ENCODE results near the gene WDR86.

WDR86 gene

DNA sequence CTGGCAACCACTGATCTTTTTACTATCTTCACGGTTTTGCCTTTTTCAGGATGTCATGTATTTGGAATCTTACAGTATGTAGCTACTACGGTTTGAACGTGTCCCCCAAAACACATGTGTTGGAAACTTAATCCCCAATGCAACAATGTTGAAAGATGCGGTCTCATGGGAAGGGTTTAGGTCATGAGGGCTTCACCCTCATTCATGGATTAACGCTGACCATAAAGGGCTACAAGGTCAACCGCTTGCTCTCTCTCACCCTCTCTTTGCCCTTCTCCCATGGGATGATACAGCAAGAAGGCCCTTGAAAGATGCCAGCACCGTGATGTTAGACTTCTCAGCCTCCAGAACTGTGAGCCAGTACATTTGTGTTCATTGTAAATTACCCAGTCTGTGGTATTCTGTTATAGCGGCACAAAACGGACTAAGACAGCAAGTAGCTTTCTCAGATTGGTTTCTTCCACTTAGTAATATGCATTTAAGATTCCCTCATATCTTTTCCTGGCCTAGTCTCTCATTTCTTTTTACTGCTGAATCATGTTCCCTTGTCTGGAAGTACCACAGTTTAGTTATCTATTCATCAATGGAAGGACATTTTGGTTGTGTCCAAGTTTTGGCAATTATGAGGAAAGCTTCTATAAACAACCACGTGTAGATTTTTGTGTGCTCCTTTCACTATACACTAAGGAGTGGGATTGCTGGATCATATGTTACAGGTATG lies 33.1 kb upstream of the WDR86 start:
- TF ChIP-seq POLR2A (IDR thresholded peaks at IDR 0.05; ENCODE audit: low read depth, low read length) (no peak), TAF1 (IDR thresholded peaks at IDR 0.05; ENCODE audit: low read depth, low read length) (no peak), PAX5 (IDR thresholded peaks at IDR 0.05; ENCODE audit: insufficient read depth, low read length, severe bottlenecking) (no peak), POU2F2 (IDR thresholded peaks at IDR 0.05; ENCODE audit: low read depth, low read length) (no peak), SPI1 (IDR thresholded peaks at IDR 0.05; ENCODE audit: low read depth, low read length) (no peak), POLR2AphosphoS5 (IDR thresholded peaks at IDR 0.05; ENCODE audit: low read depth, low read length) (no peak)
- DNase-seq (ENCODE audit: insufficient read length, low spot score): no peak
- FAIRE-seq: no peak

- DNase-seq (ENCODE audit: insufficient read length, low spot score) (no peak), FAIRE-seq (no peak)
- TF ChIP-seq SPI1 (IDR thresholded peaks at IDR 0.05; ENCODE audit: low read depth, low read length) (no peak), PAX5 (IDR thresholded peaks at IDR 0.05; ENCODE audit: insufficient read depth, low read length, severe bottlenecking) (no peak), POLR2AphosphoS5 (IDR thresholded peaks at IDR 0.05; ENCODE audit: low read depth, low read length) (no peak), POLR2A (IDR thresholded peaks at IDR 0.05; ENCODE audit: low read depth, low read length) (no peak), TAF1 (IDR thresholded peaks at IDR 0.05; ENCODE audit: low read depth, low read length) (no peak), POU2F2 (IDR thresholded peaks at IDR 0.05; ENCODE audit: low read depth, low read length) (no peak)
These were observed 31.1 kb upstream of the WDR86 start for GRCh38 chr7:151440799-151441445.

DNA sequence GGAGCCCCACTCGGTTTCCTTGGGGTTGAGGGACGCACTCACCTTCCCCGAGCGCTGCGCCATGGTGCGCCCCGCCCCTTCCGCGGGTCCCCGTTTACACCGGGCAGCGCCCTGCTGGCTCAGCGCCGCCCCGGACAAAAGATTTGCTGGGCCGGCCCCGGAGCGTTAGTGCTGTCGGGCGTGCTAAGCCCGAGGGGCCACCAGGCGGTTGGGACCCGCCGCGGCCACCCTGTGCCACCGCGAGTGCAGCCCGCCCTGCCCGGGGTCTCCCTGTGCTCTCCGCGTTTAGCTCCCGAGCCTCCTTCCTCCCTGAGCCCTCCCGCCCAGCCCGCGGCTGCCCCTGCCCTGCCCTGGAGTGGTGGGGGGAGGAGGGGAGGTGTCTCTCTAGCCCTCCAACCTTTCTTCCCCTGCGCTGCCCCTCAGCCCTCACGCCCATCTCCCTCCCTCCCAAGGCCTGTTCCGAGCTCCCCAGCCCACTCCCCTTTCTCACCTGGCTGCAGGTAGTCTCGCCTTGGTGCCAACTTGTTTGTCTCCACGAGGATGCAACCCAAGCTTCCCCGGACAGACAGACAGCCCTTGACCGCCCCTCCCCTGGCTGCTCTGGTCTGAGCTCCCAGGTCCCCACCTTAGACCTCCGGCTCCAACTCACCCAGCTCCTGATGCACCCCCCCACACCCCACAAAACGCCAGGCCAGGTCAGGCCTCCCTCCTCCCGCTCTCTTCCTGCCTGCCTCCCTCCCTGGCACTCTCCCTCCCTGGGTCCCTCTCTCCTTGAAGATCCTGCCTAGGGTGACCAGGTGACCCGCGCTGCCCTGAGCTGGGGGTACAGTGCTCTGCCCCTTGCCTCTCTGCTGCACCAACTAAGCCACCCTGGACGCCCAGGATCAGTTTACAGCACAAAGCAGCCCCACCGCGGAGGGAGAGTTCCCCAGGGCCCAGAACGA lies 30.3 kb upstream of the WDR86 start, which contains the start of gene CRYGN:
CRYGN (minus strand) TSS at position 287 of the 944 bp plus-strand sequence; CDS start at position 63, 224 bp downstream.
- no peak for TF ChIP-seq TAF1 (IDR thresholded peaks at IDR 0.05; ENCODE audit: low read depth, low read length)
- TF ChIP-seq PAX5 (IDR thresholded peaks at IDR 0.05; ENCODE audit: insufficient read depth, low read length, severe bottlenecking): no peak
- TF ChIP-seq SPI1 (IDR thresholded peaks at IDR 0.05; ENCODE audit: low read depth, low read length): no peak
- TF ChIP-seq POLR2AphosphoS5 (IDR thresholded peaks at IDR 0.05; ENCODE audit: low read depth, low read length): no peak
- no peak for TF ChIP-seq POLR2A (IDR thresholded peaks at IDR 0.05; ENCODE audit: low read depth, low read length)
- TF ChIP-seq POU2F2 (IDR thresholded peaks at IDR 0.05; ENCODE audit: low read depth, low read length): no peak
- no peak for DNase-seq (ENCODE audit: insufficient read length, low spot score)
- FAIRE-seq: no peak

- DNase-seq (ENCODE audit: insufficient read length, low spot score) (no peak), FAIRE-seq (no peak)
- no peak for TF ChIP-seq PAX5 (IDR thresholded peaks at IDR 0.05; ENCODE audit: insufficient read depth, low read length, severe bottlenecking)
These were observed 29.2 kb upstream of the WDR86 start for GRCh38 chr7:151438864-151439601.

- FAIRE-seq (no peak), DNase-seq (ENCODE audit: insufficient read length, low spot score) (no peak)
- no peak for TF ChIP-seq POU2F2 (IDR thresholded peaks at IDR 0.05; ENCODE audit: low read depth, low read length)
These were observed 28.2 kb upstream of the WDR86 start for GRCh38 chr7:151437866-151438516.

GRCh38 chr7:151437159-151437553 lies 27.3 kb upstream of the WDR86 start:
- TF ChIP-seq POLR2A (IDR thresholded peaks at IDR 0.05; ENCODE audit: low read depth, low read length) (no peak), POU2F2 (IDR thresholded peaks at IDR 0.05; ENCODE audit: low read depth, low read length) (no peak), SPI1 (IDR thresholded peaks at IDR 0.05; ENCODE audit: low read depth, low read length) (no peak), TAF1 (IDR thresholded peaks at IDR 0.05; ENCODE audit: low read depth, low read length) (no peak), POLR2AphosphoS5 (IDR thresholded peaks at IDR 0.05; ENCODE audit: low read depth, low read length) (no peak), PAX5 (IDR thresholded peaks at IDR 0.05; ENCODE audit: insufficient read depth, low read length, severe bottlenecking) (no peak)
- no peak for DNase-seq (ENCODE audit: insufficient read length, low spot score)
- FAIRE-seq: no peak

DNA sequence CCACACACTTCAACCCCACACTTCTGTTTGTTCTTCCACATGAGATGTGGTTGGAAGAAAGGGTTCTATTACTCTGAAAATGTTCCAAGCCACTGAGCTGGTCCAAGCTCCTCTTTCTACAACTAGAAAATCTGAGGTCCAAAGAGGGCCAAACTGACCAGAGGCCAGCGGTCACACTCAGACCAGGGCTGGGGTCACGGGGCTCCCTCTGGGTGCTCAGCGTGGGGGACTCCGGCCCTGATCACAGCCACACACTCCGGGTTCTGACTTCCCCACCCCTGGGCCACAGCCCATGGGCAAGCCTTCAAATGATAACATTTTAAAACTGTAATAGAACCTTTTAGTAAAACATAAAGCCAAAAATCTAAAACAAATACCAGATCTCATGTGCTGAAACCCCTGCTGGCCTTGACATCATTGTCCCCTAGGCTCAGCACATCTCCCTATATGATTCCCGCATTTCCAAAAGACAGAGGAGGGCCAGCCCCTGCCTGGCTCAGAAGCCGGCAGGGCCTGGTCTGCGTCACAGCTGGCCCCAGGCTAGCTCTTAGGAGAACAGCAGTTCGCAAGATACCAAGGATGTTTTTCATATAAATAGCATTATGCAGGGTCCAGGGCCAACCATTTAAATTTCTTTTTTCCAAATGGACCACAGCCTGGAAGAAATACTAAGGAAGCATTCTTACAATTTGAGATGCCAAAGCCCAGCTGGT lies 26.8 kb upstream of the WDR86 start:
- no peak for FAIRE-seq
- DNase-seq (ENCODE audit: insufficient read length, low spot score): no peak
- TF ChIP-seq SPI1 (IDR thresholded peaks at IDR 0.05; ENCODE audit: low read depth, low read length): no peak
- no peak for TF ChIP-seq POU2F2 (IDR thresholded peaks at IDR 0.05; ENCODE audit: low read depth, low read length)
- TF ChIP-seq POLR2A (IDR thresholded peaks at IDR 0.05; ENCODE audit: low read depth, low read length): no peak
- no peak for TF ChIP-seq TAF1 (IDR thresholded peaks at IDR 0.05; ENCODE audit: low read depth, low read length)
- TF ChIP-seq POLR2AphosphoS5 (IDR thresholded peaks at IDR 0.05; ENCODE audit: low read depth, low read length): no peak
- no peak for TF ChIP-seq PAX5 (IDR thresholded peaks at IDR 0.05; ENCODE audit: insufficient read depth, low read length, severe bottlenecking)

DNA sequence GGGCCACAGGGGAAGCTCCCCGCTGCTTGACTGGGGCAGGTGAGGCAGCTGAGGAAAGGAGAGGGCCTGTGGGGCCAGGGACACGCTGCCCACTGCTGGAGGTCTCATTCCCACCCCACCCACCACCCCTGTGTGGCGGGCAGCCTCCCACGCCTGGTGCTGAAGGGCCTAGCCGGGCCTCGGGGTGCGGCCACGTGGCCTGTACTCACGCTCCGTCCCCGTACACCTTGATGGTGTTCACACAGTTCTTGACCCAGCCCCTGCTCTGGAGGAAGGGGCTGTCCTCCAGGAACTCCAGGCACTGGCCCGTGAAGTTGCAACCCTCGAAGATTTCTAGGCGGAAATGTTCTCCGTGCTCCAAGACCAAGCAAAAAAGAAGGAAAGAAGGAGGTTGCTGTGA lies 26.1 kb upstream of the WDR86 start:
- no peak for FAIRE-seq
- no peak for TF ChIP-seq PAX5 (IDR thresholded peaks at IDR 0.05; ENCODE audit: insufficient read depth, low read length, severe bottlenecking)
- no peak for TF ChIP-seq POU2F2 (IDR thresholded peaks at IDR 0.05; ENCODE audit: low read depth, low read length)
- TF ChIP-seq POLR2AphosphoS5 (IDR thresholded peaks at IDR 0.05; ENCODE audit: low read depth, low read length): no peak
- DNase-seq (ENCODE audit: insufficient read length, low spot score): no peak
